Hypothalamus (tissue), 51 donors: Measurements from ENCODE around the gene ACVR2A.
A peak's percentile ranks its signal among the peaks of the same experiment; 100 is the strongest.

Experiments used
- DNase-seq, 51 donors: peaks; one replicate each; lab custom pipeline; 2025; lab: John Stamatoyannopoulos, UW

ACVR2A gene

DNA sequence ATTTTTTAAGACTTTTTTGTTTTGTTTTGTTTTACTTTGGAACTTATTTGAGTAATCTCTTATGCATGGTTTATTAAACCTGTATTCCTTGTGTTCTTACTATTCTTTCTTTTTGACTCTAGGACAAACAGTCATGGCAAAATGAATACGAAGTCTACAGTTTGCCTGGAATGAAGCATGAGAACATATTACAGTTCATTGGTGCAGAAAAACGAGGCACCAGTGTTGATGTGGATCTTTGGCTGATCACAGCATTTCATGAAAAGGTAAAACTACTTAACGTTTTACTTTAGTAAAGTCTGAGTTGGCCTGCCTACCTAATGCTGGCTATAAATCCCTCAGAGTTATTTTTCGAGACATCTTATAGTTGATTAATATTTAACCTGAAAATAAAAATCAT lies 72.3 kb downstream of the ACVR2A start:
- no peak for DNase-seq

DNA sequence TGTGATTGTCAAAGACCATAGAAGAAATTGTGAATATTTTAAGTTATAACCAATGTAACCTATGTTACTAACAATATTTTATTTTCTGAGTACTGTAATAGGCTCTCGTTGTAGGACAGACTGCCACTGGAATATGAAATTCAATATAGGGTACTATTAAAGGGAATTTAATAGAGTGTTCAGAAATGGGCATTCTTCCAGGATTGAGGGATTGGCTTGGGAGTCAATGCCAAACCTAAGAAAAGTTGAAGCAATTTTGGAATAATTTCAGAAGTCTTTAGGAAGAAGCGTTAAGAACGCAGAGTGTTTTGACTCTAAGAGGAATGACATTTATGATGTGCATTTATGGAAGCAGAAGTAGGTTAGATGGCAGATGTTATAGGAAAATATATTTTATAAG lies 79.0 kb downstream of the ACVR2A start:
- DNase-seq: no peak

DNA sequence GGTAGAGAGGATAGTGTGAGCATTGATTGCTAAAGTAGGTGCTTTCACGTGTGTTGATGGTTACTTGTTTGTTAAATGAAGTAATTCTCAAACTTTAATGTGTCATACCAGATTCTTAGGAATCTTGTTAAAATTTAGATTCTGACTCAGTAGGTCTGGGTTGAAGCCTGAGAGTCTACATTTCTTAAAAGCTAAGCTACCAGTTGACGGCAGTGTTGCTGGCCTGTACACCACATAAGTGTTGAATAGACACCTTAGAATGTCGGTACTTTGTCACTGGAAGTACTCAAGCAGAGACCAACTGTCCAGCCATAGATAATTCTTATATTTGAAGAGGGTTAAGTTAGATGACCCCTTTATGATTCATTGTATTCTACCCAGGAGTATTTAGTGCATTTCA lies 79.8 kb downstream of the ACVR2A start:
- DNase-seq: no peak

DNA sequence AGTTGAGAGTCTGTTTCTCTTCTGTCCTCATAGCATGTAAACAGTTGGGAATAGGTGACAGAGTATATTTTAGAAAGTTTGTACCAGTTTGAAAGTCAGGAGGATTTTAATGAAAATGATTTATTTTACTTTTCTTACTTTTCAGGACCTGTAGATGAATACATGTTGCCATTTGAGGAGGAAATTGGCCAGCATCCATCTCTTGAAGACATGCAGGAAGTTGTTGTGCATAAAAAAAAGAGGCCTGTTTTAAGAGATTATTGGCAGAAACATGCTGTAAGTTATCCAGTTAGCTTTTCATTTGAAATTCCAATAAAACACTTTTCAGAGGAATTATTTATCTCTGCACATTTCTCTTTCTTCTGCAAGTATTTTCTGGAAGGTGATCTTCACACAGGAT lies 81.1 kb downstream of the ACVR2A start:
- no peak for DNase-seq

DNA sequence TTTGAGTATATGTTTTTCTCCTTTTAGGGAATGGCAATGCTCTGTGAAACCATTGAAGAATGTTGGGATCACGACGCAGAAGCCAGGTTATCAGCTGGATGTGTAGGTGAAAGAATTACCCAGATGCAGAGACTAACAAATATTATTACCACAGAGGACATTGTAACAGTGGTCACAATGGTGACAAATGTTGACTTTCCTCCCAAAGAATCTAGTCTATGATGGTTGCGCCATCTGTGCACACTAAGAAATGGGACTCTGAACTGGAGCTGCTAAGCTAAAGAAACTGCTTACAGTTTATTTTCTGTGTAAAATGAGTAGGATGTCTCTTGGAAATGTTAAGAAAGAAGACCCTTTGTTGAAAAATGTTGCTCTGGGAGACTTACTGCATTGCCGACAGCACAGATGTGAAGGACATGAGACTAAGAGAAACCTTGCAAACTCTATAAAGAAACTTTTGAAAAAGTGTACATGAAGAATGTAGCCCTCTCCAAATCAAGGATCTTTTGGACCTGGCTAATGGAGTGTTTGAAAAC lies 82.3 kb downstream of the ACVR2A start:
- no peak for DNase-seq

DNA sequence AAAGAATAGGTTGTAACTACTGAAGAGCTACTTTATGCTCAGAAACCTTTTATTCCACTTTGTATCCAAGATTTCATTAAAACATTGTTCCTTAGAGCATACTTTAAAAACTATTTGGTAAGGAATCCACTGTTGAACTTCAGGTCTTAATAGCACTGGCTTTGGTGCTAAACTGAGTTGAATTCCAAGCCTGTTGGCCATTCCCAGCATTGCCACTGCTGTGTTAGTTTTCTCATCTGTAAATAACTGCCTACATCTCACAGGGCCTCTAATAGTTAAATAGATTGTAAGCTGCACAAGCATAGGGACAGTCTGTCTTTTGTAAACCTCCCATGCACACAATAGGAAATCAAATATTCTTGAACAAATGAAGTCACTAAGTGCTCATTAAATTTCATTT lies 89.1 kb downstream of the ACVR2A start:
- no peak for DNase-seq

DNA sequence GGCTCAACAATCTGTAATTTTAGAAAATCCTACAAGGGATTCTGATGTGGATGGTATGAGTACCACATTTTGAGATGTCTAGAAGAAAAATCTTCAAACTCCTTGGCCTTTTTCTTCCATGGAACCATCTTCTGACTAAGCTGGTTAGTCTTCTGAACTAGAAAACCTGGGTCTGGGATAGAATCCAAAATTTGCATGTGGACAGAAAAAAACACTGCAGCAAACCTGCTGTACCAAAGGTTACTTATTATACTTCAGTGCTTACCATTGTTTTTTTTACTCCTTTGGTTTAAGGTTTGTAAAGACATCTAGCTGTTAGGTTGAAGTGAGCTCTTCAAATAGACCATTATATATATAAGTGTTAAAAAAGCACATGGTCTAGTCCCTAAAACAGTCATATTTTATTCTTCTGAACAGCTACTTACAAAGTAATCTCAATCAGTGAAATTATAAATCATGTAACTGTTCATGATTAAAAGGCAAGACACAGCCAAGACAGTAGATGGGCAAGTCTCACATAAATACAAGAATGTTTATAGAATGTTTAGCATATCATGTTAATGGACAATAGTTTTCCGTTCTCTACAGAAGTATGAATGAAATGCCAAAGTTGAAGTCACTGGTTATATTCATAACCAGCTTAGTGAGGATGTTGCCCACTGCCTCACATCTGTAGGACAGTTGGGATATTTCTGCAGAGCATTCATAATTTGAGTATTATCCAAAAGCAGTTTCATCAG lies 90.2 kb downstream of the ACVR2A start:
- no peak for DNase-seq

DNA sequence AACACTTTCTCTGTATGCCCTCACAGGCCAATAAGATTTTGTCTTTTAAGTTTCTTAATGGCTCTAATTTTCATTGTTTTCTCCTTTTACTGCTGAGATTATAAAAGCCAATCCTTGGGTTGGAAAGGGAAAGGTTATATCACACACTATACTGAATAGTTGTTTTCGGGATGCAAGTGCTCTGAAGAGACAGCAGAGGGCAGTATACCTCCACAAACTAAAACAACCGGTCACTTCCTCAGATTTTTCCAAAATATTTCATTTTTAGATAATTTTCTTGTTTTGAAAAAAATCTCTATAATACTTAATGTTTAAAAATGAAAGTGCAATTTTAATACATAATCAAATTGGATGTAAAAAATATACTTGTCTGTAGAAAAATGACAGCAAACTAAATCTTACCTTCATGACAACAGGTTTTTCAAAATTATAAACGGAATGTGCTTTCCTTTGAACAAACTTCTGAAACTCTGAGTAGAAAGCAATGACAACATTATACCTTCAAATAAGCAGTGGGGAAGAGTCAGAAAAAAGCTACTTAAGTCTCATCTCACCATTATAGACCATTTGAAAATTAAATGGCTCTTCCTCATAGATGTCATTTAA lies 93.0 kb downstream of the ACVR2A start:
- DNase-seq: peak in 1 of 51 donors; percentile 8

DNA sequence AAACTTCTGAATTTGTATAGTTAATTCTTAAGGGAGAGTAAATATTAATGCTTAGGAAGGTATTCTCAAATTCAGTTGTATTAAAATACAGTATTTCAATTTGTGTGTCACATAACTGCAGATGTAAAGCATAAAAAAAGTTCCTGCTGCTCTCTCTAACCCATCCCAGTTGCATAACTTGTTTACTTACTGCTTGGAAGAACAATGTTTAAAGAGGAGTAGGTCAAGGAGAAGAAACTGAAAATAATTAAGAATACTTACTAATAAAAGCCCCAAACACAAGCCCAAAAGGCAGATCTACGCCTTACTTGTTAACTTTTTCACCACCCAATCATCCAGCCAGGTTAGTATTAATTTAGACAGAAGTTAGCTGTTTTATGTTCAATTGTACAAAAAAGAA lies 94.5 kb downstream of the ACVR2A start:
- DNase-seq: no peak

DNA sequence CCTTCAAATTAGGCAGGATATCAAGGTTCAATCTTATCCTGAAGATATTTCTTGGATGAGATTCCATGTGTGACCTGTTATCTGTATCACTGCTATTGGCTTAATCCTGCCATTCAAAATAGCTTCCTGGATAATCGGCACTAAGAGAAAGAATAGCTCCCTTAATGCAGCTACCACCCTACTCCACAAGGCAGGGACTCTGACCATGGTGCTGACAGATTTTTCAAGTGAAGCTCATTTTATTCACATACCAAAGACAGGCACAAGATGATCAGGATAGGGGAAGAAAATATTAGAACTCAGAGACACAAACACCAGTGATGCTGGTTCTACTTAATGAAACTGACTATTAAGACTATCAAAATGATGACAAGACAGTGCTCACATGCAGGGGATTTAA lies 100.8 kb downstream of the ACVR2A start:
- DNase-seq: no peak

DNA sequence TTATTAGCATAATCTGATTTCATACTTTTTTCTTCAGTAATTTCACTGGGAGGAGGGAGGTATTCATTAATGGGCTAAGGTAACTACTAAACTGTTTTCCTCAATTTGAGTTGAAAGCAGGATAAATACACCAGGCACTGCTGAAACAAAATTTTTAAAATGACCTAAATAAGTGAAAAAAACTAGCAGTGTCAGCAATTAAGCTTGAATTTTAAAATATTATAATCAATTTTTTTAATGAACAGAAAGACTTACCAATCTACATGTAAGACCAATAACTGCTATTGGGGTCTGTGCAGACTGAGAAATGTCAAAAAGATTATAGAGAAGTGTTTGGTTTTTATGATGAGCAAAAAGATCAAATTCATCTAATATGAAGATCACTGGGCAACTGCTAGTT lies 107.3 kb downstream of the ACVR2A start:
- DNase-seq: no peak

DNA sequence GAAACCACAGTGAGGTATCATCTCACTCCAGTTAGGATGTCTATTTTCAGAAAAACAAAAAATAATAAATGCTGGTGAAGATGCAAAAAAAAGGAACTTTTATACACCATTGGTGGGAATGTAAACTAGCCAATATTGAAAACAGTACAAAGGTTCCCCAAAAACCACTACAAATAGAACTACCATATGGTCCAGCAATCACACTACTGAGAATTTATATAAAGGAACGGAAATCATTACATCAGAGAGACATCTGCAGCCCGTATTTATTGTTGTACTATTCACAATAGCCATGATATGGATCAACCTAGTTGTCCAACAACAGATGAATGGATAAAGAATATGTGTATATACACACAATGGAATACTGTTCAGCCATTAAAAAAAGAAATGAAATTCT lies 123.7 kb downstream of the ACVR2A start:
- DNase-seq: no peak

DNA sequence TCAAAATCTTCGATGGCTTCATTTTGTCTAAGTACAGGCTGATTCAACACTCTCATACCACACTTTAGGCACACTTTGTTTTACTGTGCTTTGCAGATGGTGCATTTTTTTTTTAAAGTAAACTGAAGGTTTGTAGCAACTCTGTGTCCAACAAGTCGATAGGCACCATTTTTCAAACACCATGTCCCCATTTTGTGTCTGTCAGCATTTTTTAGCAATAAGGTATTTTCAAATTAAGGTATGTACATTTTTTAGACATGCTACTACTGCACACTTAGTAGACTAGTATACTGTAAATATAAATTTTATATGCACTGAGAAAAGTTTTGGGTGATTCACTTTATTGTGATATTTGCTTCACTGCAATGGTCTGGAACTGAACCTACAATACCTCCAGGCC lies 131.3 kb downstream of the ACVR2A start:
- no peak for DNase-seq

DNA sequence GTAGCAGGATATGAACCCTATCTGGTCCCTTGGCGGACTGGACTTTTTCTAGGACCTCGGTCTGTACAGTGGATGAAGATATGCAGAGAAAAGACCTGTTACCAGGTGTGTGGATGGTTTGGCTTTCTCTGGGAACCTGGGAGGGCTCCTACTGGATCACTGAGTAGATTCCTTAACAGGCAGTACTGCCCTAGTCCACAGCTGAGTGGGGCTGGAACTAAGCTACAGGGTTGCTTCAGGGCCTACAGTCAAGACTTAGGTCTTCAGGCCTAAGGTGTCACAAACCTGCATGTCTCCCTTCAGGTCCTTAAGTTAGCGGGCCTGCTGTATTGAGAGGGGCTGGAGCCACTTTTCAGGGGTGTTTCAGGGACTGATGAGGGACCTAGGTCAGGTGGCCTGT lies 132.8 kb downstream of the ACVR2A start:
- no peak for DNase-seq
